Measurements from ENCODE around the gene NEGR1. TPM values are rescaled to one million over a fixed set of nuclear protein-coding genes. Genes with fewer than 3 reads are reported as not detected.

Gene NEGR1
- polyA plus RNA-seq, 1 donor from 2014 or later = 47.4 TPM

GRCh38 chr1:72015006-72015405 lies 267.3 kb downstream of the NEGR1 start:
- no peaks in the 10 kb centered on the region for H3K27me3 ChIP-seq (ENCODE audit: insufficient read depth, low read depth, low read length)
- H3K27ac ChIP-seq (ENCODE audit: low read length) = no peak overlapping the region
- H3K4me2 ChIP-seq (ENCODE audit: low read length) = no peak overlapping the region
- no peaks in the 10 kb centered on the region for H3K9me2 ChIP-seq (ENCODE audit: insufficient read depth, low read length)
- no peak overlapping the region for H3K4me3 ChIP-seq (ENCODE audit: low read length)
- H3F3A ChIP-seq (ENCODE audit: insufficient read depth, low read length, poor library complexity, severe bottlenecking) = no peaks in the 10 kb centered on the region
- H4K20me1 ChIP-seq (ENCODE audit: insufficient read depth) = no peaks in the 10 kb centered on the region
- no peaks in the 10 kb centered on the region for H3K79me2 ChIP-seq (replicated peaks; ENCODE audit: insufficient read depth, low read length)
- H3K9ac ChIP-seq (ENCODE audit: low read length) = no peak overlapping the region
- H2AFZ ChIP-seq (ENCODE audit: low read depth, low read length) = no peak overlapping the region
- no peak for TF ChIP-seq SMC3 (conservative IDR thresholded peaks at IDR 0.05; ENCODE audit: poor library complexity)
- no peak for TF ChIP-seq RAD21 (conservative IDR thresholded peaks at IDR 0.05)
- TF ChIP-seq CTCF (IDR thresholded peaks at IDR 0.05; ENCODE audit: poor library complexity, severe bottlenecking) = no peak
- no peak for TF ChIP-seq EP300 (conservative IDR thresholded peaks at IDR 0.05; ENCODE audit: poor library complexity, severe bottlenecking)
- TF ChIP-seq, protein P1, sequence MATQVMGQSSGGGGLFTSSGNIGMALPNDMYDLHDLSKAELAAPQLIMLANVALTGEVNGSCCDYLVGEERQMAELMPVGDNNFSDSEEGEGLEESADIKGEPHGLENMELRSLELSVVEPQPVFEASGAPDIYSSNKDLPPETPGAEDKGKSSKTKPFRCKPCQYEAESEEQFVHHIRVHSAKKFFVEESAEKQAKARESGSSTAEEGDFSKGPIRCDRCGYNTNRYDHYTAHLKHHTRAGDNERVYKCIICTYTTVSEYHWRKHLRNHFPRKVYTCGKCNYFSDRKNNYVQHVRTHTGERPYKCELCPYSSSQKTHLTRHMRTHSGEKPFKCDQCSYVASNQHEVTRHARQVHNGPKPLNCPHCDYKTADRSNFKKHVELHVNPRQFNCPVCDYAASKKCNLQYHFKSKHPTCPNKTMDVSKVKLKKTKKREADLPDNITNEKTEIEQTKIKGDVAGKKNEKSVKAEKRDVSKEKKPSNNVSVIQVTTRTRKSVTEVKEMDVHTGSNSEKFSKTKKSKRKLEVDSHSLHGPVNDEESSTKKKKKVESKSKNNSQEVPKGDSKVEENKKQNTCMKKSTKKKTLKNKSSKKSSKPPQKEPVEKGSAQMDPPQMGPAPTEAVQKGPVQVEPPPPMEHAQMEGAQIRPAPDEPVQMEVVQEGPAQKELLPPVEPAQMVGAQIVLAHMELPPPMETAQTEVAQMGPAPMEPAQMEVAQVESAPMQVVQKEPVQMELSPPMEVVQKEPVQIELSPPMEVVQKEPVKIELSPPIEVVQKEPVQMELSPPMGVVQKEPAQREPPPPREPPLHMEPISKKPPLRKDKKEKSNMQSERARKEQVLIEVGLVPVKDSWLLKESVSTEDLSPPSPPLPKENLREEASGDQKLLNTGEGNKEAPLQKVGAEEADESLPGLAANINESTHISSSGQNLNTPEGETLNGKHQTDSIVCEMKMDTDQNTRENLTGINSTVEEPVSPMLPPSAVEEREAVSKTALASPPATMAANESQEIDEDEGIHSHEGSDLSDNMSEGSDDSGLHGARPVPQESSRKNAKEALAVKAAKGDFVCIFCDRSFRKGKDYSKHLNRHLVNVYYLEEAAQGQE (IDR thresholded peaks at IDR 0.05; ENCODE audit: borderline replicate concordance) = no peak
- TF ChIP-seq POLR2AphosphoS5 (IDR thresholded peaks at IDR 0.05) = no peak
- no peaks in the 10 kb centered on the region for H3K36me3 ChIP-seq (ENCODE audit: insufficient read depth, low read length)
- no peaks in the 10 kb centered on the region for H3K9me3 ChIP-seq (ENCODE audit: low read length)

GRCh38 chr1:72013161-72013560 lies 269.2 kb downstream of the NEGR1 start:
- Histone ChIP-seq H3K9me3 (ENCODE audit: low read length) (no peaks in the 10 kb centered on the region), H3K4me3 (ENCODE audit: low read length) (no peak overlapping the region), H3F3A (ENCODE audit: insufficient read depth, low read length, poor library complexity, severe bottlenecking) (no peaks in the 10 kb centered on the region), H2AFZ (ENCODE audit: low read depth, low read length) (no peak overlapping the region), H4K20me1 (ENCODE audit: insufficient read depth) (no peaks in the 10 kb centered on the region), H3K36me3 (ENCODE audit: insufficient read depth, low read length) (no peaks in the 10 kb centered on the region), H3K9me2 (ENCODE audit: insufficient read depth, low read length) (no peaks in the 10 kb centered on the region), H3K27ac (ENCODE audit: low read length) (no peak overlapping the region), H3K27me3 (ENCODE audit: insufficient read depth, low read depth, low read length) (no peaks in the 10 kb centered on the region), H3K9ac (ENCODE audit: low read length) (no peak overlapping the region), H3K4me2 (ENCODE audit: low read length) (no peak overlapping the region), H3K79me2 (replicated peaks; ENCODE audit: insufficient read depth, low read length) (no peaks in the 10 kb centered on the region)
- TF ChIP-seq, protein P1 (IDR thresholded peaks at IDR 0.05; ENCODE audit: borderline replicate concordance) = no peak
- TF ChIP-seq EP300 (conservative IDR thresholded peaks at IDR 0.05; ENCODE audit: poor library complexity, severe bottlenecking) = no peak
- TF ChIP-seq CTCF (IDR thresholded peaks at IDR 0.05; ENCODE audit: poor library complexity, severe bottlenecking) = no peak
- no peak for TF ChIP-seq SMC3 (conservative IDR thresholded peaks at IDR 0.05; ENCODE audit: poor library complexity)
- no peak for TF ChIP-seq MXI1 (conservative IDR thresholded peaks at IDR 0.05; ENCODE audit: poor library complexity, severe bottlenecking)
- TF ChIP-seq TAF1 (IDR thresholded peaks at IDR 0.05; ENCODE audit: low read depth) = no peak
- TF ChIP-seq EZH2 (IDR thresholded peaks at IDR 0.05; ENCODE audit: borderline replicate concordance, insufficient read depth, low read length, poor library complexity, severe bottlenecking) = no peak
- TF ChIP-seq RAD21 (conservative IDR thresholded peaks at IDR 0.05) = no peak
- no peak for TF ChIP-seq POLR2AphosphoS5 (IDR thresholded peaks at IDR 0.05)
